Measurements from ENCODE around the gene PPP3CA.

PPP3CA gene

GRCh38 chr4:101175896-101176676 is 171.2 kb downstream of the PPP3CA start:
- no peak for DNase-seq (ENCODE audit: low read depth)
- H3K4me3 ChIP-seq (ENCODE audit: low read depth, low read length): no peak overlapping the region
- TF ChIP-seq, protein P1, sequence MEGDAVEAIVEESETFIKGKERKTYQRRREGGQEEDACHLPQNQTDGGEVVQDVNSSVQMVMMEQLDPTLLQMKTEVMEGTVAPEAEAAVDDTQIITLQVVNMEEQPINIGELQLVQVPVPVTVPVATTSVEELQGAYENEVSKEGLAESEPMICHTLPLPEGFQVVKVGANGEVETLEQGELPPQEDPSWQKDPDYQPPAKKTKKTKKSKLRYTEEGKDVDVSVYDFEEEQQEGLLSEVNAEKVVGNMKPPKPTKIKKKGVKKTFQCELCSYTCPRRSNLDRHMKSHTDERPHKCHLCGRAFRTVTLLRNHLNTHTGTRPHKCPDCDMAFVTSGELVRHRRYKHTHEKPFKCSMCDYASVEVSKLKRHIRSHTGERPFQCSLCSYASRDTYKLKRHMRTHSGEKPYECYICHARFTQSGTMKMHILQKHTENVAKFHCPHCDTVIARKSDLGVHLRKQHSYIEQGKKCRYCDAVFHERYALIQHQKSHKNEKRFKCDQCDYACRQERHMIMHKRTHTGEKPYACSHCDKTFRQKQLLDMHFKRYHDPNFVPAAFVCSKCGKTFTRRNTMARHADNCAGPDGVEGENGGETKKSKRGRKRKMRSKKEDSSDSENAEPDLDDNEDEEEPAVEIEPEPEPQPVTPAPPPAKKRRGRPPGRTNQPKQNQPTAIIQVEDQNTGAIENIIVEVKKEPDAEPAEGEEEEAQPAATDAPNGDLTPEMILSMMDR (conservative IDR thresholded peaks at IDR 0.05; ENCODE audit: low read depth, low read length): no peak

DNA sequence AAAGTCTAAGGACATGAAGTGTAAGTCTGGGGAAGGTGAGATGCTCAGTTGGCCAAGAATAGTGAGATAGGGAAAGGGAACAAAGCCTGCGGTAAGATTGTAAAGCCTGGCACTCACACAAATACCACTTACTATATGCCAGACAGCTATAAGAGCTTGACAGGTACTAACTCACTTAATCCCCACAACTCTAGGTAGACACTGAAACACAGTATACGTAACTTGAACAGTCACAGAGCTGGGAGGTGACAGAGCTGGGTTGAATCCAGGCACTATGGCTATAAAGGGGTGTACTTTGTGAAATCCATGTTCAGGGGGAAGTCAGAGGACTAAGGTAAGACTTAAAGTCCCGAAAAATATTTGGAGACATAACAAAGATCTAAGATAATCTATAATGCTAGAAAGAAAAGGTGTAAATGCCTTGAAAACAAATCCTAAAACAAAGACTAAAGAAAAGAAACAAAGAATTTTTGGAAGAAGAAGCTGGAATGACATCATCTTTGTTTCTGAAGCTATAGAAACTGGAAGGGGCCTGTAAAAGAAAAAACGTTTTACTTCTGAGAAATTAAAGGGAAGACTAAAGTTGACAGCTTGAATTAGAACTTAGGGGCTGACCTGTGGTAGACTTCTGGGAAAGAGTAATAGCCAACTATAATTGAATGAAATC is 172.5 kb downstream of the PPP3CA start:
- DNase-seq (ENCODE audit: low read depth): no peak
- no peak overlapping the region for H3K4me3 ChIP-seq (ENCODE audit: low read depth, low read length)
- TF ChIP-seq, protein P1 (conservative IDR thresholded peaks at IDR 0.05; ENCODE audit: low read depth, low read length): no peak

DNA sequence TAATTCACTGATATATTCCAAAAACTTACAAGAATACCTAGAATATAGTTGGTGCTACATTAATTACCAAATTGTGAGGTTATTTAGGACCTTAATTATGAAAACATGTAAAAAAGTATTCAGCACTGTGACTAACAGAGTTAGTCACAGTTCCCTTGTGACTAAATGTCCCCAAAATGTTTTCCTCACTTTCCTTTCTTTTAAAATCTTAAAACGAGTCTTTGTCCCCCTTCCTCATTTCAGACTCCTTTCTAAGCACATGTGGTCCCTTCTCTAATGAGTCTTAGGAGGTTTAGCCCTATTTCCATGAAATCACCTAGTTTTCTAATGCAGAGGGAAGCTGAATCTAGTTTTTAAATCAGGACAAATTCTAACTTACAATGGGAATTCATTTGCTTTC is 175.0 kb downstream of the PPP3CA start:
- no peak overlapping the region for H3K4me3 ChIP-seq (ENCODE audit: low read depth, low read length)
- TF ChIP-seq, protein P1 (conservative IDR thresholded peaks at IDR 0.05; ENCODE audit: low read depth, low read length): no peak
- no peak for DNase-seq (ENCODE audit: low read depth)

DNA sequence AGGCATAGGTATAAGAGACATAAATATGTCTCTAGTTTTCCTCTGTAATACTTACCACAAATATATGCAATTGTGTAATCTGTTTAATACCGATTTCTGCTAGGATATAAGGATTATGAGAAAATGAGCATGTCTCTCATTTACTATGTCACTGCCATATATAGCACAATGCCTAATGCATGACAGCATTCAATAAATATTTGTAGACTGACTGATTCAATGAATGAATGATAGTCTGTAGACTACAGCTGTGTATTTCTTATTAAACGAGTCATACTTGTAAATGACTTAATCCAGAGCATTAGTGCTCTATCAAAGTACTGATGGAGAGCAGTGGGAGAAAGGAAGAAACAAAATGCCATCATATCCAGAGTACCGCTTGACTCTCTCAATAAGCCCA is 175.6 kb downstream of the PPP3CA start:
- no peak overlapping the region for H3K4me3 ChIP-seq (ENCODE audit: low read depth, low read length)
- no peak for DNase-seq (ENCODE audit: low read depth)
- TF ChIP-seq, protein P1 (conservative IDR thresholded peaks at IDR 0.05; ENCODE audit: low read depth, low read length): no peak

DNA sequence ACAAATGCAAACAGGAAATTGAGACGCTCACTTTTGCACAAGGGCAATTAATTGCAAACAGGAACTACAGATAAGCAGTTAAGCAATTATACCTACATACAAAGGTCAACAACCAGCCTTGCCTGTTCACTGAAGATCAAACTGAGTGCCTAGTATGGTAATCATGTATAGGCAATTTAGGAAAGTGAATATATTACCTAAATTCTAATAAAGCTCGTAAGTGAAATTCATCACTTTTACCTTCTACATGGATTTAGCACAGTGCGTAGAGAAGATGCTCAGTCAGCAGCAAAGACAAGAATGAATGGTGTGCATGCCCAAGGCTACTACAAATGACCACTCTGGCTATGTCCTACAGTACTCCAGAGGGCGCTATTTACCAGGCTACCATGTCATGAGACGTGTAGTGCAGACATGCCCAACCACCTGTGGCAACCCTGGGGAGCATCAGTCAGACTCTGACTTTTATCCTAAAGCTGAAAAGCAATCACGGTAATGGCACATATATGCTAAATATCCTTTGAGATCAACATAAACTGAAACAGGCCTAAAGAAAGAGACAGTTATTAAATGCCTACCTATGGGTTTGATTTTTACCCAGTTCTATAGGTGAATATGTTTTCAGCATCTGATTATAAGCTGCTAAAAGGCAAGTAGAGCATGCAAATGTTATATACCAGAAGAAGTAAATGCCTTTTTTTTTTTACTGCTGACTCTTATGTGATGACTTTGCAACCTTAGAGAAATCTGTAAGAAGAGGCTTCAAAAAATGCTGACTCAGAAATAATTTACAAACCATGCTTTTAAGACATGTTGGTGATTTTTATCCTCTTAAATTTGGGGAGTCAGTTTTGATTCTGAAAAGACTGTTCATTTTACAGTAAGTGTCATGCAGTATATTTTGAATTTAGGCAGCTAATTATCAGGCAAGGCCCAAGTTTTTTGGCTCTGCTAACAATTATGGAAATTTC is 178.0 kb downstream of the PPP3CA start:
- no peak overlapping the region for H3K4me3 ChIP-seq (ENCODE audit: low read depth, low read length)
- DNase-seq (ENCODE audit: low read depth): peak; percentile 87
- TF ChIP-seq, protein P1 (conservative IDR thresholded peaks at IDR 0.05; ENCODE audit: low read depth, low read length): peak; percentile 94

- peak; percentile 59 for DNase-seq (ENCODE audit: low read depth)
Observed at GRCh38 chr4:101163936-101164335, 183.4 kb downstream of the PPP3CA start.

More at GRCh38 chr4:101163936-101164335, 183.4 kb downstream of the PPP3CA start:
- TF ChIP-seq, protein P1 (conservative IDR thresholded peaks at IDR 0.05; ENCODE audit: low read depth, low read length): no peak
- H3K4me3 ChIP-seq (ENCODE audit: low read depth, low read length): no peak overlapping the region

Measured in choroid plexus epithelial cell (primary cell).